Neural cell (in vitro differentiated cells): Measurements from ENCODE around the gene ABL2. TPM values are rescaled to one million over a fixed set of nuclear protein-coding genes. Genes with fewer than 3 reads are reported as not detected.

Experiments
- H2AFZ ChIP-seq: fragments of 200-600, 300-800 bp; sonication (generic), shearing (Covaris generic); 2 replicates; pipeline ENCODE4 v1.6.0; 2014; ENCODE audit warnings: low read depth, mild to moderate bottlenecking, antibody characterized with exemption, low read length, moderate library complexity
- H3F3A ChIP-seq: fragments of 200-600 bp; shearing (Covaris generic); 2 replicates; pipeline ENCODE4 v1.6.1; 2016; ENCODE audit warnings: mild to moderate bottlenecking, moderate library complexity, mixed read lengths, antibody characterized with exemption, low read length; ENCODE audit not compliant: insufficient read depth, poor library complexity, severe bottlenecking
- H3K27ac ChIP-seq: fragments of 200-600, 300-800 bp; sonication (generic), shearing (Covaris generic); 2 replicates; pipeline ENCODE4 v1.5.1; 2014; ENCODE audit warnings: mild to moderate bottlenecking, low read length, moderate library complexity
- H3K27me3 ChIP-seq: fragments of 300-800, 200-600 bp; sonication (generic), shearing (Covaris generic); 2 replicates; pipeline ENCODE4 v1.6.0; 2014; ENCODE audit warnings: mild to moderate bottlenecking, low read depth, low read length, moderate library complexity; ENCODE audit not compliant: insufficient read depth
- H3K36me3 ChIP-seq: fragments of 300-800, 200-600 bp; sonication (generic), shearing (Covaris generic); 2 replicates; pipeline ENCODE4 v1.5.1; 2014; ENCODE audit warnings: mild to moderate bottlenecking, antibody characterized with exemption, low read length, moderate library complexity; ENCODE audit not compliant: insufficient read depth
- H3K4me2 ChIP-seq: fragments of 300-800, 200-600 bp; sonication (generic), shearing (Covaris generic); 2 replicates; pipeline ENCODE4 v1.6.0; 2014; ENCODE audit warnings: mild to moderate bottlenecking, low read length
- H3K4me3 ChIP-seq: fragments of 300-800, 200-600 bp; sonication (generic), shearing (Covaris generic); 2 replicates; pipeline ENCODE4 v1.5.1; 2014; ENCODE audit warnings: mild to moderate bottlenecking, low read length, moderate library complexity
- H3K79me2 ChIP-seq: fragments of 200-600 bp; shearing (Covaris generic); replicated peaks from 2 replicates; pipeline ENCODE4 v1.6.0; 2014; ENCODE audit warnings: mild to moderate bottlenecking, low read length, moderate library complexity; ENCODE audit not compliant: insufficient read depth
- H3K9ac ChIP-seq: fragments of 300-800, 200-600 bp; sonication (generic), shearing (Covaris generic); 2 replicates; pipeline ENCODE4 v1.6.1; 2016; ENCODE audit warnings: mild to moderate bottlenecking, low read length, mixed read lengths
- H3K9me2 ChIP-seq: fragments of 200-600 bp; shearing (Covaris generic); 2 replicates; pipeline ENCODE4 v1.6.1; 2016; ENCODE audit warnings: mild to moderate bottlenecking, low read length, mixed read lengths; ENCODE audit not compliant: insufficient read depth
- H3K9me3 ChIP-seq: fragments of 200-600, 300-800 bp; sonication (generic), shearing (Covaris generic); 2 replicates; pipeline ENCODE4 v1.6.1; 2016; ENCODE audit warnings: mild to moderate bottlenecking, mixed run types, low read length, moderate library complexity, mixed read lengths
- H4K20me1 ChIP-seq: fragments of 200-600 bp; shearing (Covaris generic); 2 replicates; pipeline ENCODE4 v1.6.1; 2016; ENCODE audit warnings: mild to moderate bottlenecking, mixed run types; ENCODE audit not compliant: insufficient read depth
- CTCF ChIP-seq: fragments of 450-650 bp; IDR thresholded peaks from 2 replicates; pipeline ENCODE4 v1.5.1; 2014; ENCODE audit warnings: antibody characterized with exemption, mild to moderate bottlenecking, moderate library complexity; ENCODE audit not compliant: poor library complexity, severe bottlenecking
- EP300 ChIP-seq: fragments of 450-650 bp; conservative IDR thresholded peaks from 2 replicates; pipeline ENCODE4 v1.6.1; 2014; ENCODE audit warnings: antibody characterized with exemption, mild to moderate bottlenecking, moderate library complexity; ENCODE audit not compliant: poor library complexity, severe bottlenecking
- EZH2 ChIP-seq: fragments of 200-600, 300-800 bp; shearing (Covaris generic), sonication (generic); IDR thresholded peaks from 2 replicates; pipeline ENCODE4 v1.6.1; 2014; ENCODE audit warnings: antibody characterized with exemption, low read length, borderline replicate concordance, mild to moderate bottlenecking; ENCODE audit not compliant: insufficient read depth, poor library complexity, severe bottlenecking
- MXI1 ChIP-seq: fragments of 450-650 bp; conservative IDR thresholded peaks from 2 replicates; pipeline ENCODE4 v1.6.1; 2014; ENCODE audit warnings: antibody characterized with exemption, mild to moderate bottlenecking; ENCODE audit not compliant: poor library complexity, severe bottlenecking
- POLR2AphosphoS5 ChIP-seq: IDR thresholded peaks from 2 replicates; pipeline ENCODE4 v1.6.1; 2012
- RAD21 ChIP-seq: fragments of 450-650 bp; conservative IDR thresholded peaks from 2 replicates; pipeline ENCODE4 v1.6.1; 2014; ENCODE audit warnings: antibody characterized with exemption, mild to moderate bottlenecking, moderate library complexity
- REST ChIP-seq: IDR thresholded peaks from 2 replicates; pipeline ENCODE4 v1.6.1; 2012; ENCODE audit warnings: borderline replicate concordance
- SMC3 ChIP-seq: fragments of 450-650 bp; conservative IDR thresholded peaks from 2 replicates; pipeline ENCODE4 v1.6.1; 2014; ENCODE audit warnings: antibody characterized with exemption, mild to moderate bottlenecking, moderate library complexity; ENCODE audit not compliant: poor library complexity
- TAF1 ChIP-seq: IDR thresholded peaks from 2 replicates; pipeline ENCODE4 v1.6.1; 2012; ENCODE audit warnings: low read depth
- polyA plus RNA-seq: library from polyadenylated mRNA; depleted of rRNA; stranded (reverse); fragments of >200 nt; gene quantifications from 2 replicates; pipeline ENCODE4 v1.2.3, GENCODE V29; 2014

Gene ABL2
- polyA plus RNA-seq, 1 donor from 2014 or later: 9.8 TPM

- H3K79me2 ChIP-seq: no peaks in the 10 kb centered on the region
- no peak overlapping the region for H3K4me2 ChIP-seq
- H3K9me2 ChIP-seq: no peaks in the 10 kb centered on the region
- no peaks in the 10 kb centered on the region for H3K27me3 ChIP-seq
- H3K27ac ChIP-seq: no peak overlapping the region
- no peaks in the 10 kb centered on the region for H3F3A ChIP-seq
- no peak overlapping the region for H3K9ac ChIP-seq
- no peaks in the 10 kb centered on the region for H4K20me1 ChIP-seq
- TF ChIP-seq REST (no peak), CTCF (no peak), RAD21 (no peak), MXI1 (no peak), EZH2 (no peak), TAF1 (no peak), EP300 (no peak), POLR2AphosphoS5 (no peak), SMC3 (no peak)
- no peak overlapping the region for H3K4me3 ChIP-seq
- no peaks in the 10 kb centered on the region for H3K9me3 ChIP-seq
- no peaks in the 10 kb centered on the region for H3K36me3 ChIP-seq
- H2AFZ ChIP-seq: no peak overlapping the region
These were observed 12.1 kb upstream of the ABL2 start for GRCh38 chr1:179241530-179242097.

GRCh38 chr1:179237222-179237621, 7.7 kb upstream of the ABL2 start:
- H3K9me2 ChIP-seq: no peaks in the 10 kb centered on the region
- no peaks in the 10 kb centered on the region for H3F3A ChIP-seq
- H3K4me2 ChIP-seq: no peak overlapping the region
- TF ChIP-seq CTCF (no peak), REST (no peak), SMC3 (no peak), MXI1 (no peak), POLR2AphosphoS5 (no peak), TAF1 (no peak), EZH2 (no peak), RAD21 (no peak), EP300 (no peak)
- H3K27me3 ChIP-seq: no peaks in the 10 kb centered on the region
- H2AFZ ChIP-seq: no peak overlapping the region
- no peaks in the 10 kb centered on the region for H3K9me3 ChIP-seq
- H3K36me3 ChIP-seq: no peaks in the 10 kb centered on the region
- no peak overlapping the region for H3K27ac ChIP-seq
- no peak overlapping the region for H3K4me3 ChIP-seq
- no peaks in the 10 kb centered on the region for H4K20me1 ChIP-seq
- H3K9ac ChIP-seq: no peak overlapping the region
- no peaks in the 10 kb centered on the region for H3K79me2 ChIP-seq
